ENCODE measurements around the gene COL4A5. TPM values are rescaled to one million over a fixed set of nuclear protein-coding genes. Genes with fewer than 3 reads are reported as not detected.

Gene COL4A5
- total RNA-seq, 1 experiment from 2014 or later, result 0.60 TPM

DNA sequence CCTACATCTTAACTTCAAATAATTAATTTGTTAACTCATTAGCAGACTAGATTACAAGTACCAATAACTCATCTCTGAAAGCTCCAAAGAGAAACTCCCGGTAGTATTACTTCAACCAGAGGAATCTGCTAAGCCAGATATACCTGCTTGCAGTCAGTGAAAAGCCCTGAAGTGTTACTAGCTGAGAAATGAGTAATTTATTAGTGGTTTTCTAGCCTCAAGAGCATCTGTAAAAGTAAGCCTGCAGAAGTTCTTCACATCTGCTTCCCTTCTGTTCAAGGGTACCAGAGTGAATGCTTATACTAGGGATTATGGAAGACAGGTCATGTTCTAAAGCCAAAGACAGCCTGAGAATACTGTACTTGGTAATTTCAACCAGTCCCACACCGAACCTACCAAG lies 262.0 kb downstream of the COL4A5 start:
- H3K4me1 ChIP-seq (ENCODE audit: insufficient read depth, low read length, poor library complexity, severe bottlenecking), result no peaks in the 10 kb centered on the region
- POLR2A ChIA-PET (ENCODE audit: low non-redundant PET), result no interaction called here
- peaks cover 3% of the 10 kb centered on the region for H3K27me3 ChIP-seq (replicated peaks; ENCODE audit: insufficient read depth, low read depth, low read length, poor library complexity)
- CTCF ChIA-PET, result no interaction called here
- DNase-seq (ENCODE audit: low spot score), result no peak
- no peaks in the 10 kb centered on the region for H3K36me3 ChIP-seq (ENCODE audit: insufficient read depth, low read length, poor library complexity, severe bottlenecking)
- no peak overlapping the region for H3K4me3 ChIP-seq (ENCODE audit: low read depth, low read length, poor library complexity, severe bottlenecking)
- no peaks in the 10 kb centered on the region for H3K9me3 ChIP-seq (ENCODE audit: low read depth, low read length, poor library complexity, severe bottlenecking)
- no TSS peak for BruUV-seq (replicated peaks)
- no peak overlapping the region for H3K27ac ChIP-seq (ENCODE audit: low read depth, low read length, poor library complexity, severe bottlenecking)
- TF ChIP-seq EZH2 (IDR thresholded peaks at IDR 0.05; ENCODE audit: borderline replicate concordance, low read depth, low read length, poor library complexity, severe bottlenecking), result no peak
- TF ChIP-seq, protein P1, sequence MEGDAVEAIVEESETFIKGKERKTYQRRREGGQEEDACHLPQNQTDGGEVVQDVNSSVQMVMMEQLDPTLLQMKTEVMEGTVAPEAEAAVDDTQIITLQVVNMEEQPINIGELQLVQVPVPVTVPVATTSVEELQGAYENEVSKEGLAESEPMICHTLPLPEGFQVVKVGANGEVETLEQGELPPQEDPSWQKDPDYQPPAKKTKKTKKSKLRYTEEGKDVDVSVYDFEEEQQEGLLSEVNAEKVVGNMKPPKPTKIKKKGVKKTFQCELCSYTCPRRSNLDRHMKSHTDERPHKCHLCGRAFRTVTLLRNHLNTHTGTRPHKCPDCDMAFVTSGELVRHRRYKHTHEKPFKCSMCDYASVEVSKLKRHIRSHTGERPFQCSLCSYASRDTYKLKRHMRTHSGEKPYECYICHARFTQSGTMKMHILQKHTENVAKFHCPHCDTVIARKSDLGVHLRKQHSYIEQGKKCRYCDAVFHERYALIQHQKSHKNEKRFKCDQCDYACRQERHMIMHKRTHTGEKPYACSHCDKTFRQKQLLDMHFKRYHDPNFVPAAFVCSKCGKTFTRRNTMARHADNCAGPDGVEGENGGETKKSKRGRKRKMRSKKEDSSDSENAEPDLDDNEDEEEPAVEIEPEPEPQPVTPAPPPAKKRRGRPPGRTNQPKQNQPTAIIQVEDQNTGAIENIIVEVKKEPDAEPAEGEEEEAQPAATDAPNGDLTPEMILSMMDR (conservative IDR thresholded peaks at IDR 0.05; ENCODE audit: low read depth, low read length), result no peak
- intact Hi-C loops (cut with micrococcal nuclease; ENCODE audit: unreplicated experiment), result loop anchor here (10.0 kb wide), 1 partner anchor 1183 kb away; no protein-coding TSS in a partner anchor

DNA sequence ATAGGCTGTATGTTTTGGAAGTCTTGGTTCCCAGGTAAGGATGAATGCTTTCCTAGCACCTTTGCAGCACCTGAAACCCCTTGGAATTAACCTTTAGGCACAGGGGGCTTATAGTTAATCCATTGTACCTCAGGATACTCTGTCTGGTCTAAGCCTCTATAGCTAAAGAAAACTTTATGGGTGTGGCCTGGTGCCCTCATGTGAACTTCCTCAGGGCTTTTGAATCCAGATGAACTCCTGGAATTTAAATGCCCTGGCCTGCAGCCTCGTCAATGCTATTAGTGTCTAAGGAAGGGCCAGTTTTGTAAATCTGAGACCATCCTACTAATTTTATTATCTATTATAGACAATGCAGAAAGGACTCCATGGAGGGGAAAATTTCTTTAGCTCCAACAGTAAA lies 262.9 kb downstream of the COL4A5 start:
- H3K9me3 ChIP-seq (ENCODE audit: low read depth, low read length, poor library complexity, severe bottlenecking), result no peaks in the 10 kb centered on the region
- TF ChIP-seq, protein P1 (conservative IDR thresholded peaks at IDR 0.05; ENCODE audit: low read depth, low read length), result no peak
- TF ChIP-seq EZH2 (IDR thresholded peaks at IDR 0.05; ENCODE audit: borderline replicate concordance, low read depth, low read length, poor library complexity, severe bottlenecking), result no peak
- ChIA-PET CTCF (no interaction called here), POLR2A (ENCODE audit: low non-redundant PET) (no interaction called here)
- intact Hi-C loops (cut with micrococcal nuclease; ENCODE audit: unreplicated experiment), result loop anchor here (10.0 kb wide), 1 partner anchor 1182 kb away; no protein-coding TSS in a partner anchor
- DNase-seq (ENCODE audit: low spot score), result no peak
- no TSS peak for BruUV-seq (replicated peaks)
- H3K36me3 ChIP-seq (ENCODE audit: insufficient read depth, low read length, poor library complexity, severe bottlenecking), result no peaks in the 10 kb centered on the region
- H3K27me3 ChIP-seq (replicated peaks; ENCODE audit: insufficient read depth, low read depth, low read length, poor library complexity), result peaks cover 3% of the 10 kb centered on the region
- no peaks in the 10 kb centered on the region for H3K4me1 ChIP-seq (ENCODE audit: insufficient read depth, low read length, poor library complexity, severe bottlenecking)
- H3K4me3 ChIP-seq (ENCODE audit: low read depth, low read length, poor library complexity, severe bottlenecking), result no peak overlapping the region
- H3K27ac ChIP-seq (ENCODE audit: low read depth, low read length, poor library complexity, severe bottlenecking), result no peak overlapping the region

DNA sequence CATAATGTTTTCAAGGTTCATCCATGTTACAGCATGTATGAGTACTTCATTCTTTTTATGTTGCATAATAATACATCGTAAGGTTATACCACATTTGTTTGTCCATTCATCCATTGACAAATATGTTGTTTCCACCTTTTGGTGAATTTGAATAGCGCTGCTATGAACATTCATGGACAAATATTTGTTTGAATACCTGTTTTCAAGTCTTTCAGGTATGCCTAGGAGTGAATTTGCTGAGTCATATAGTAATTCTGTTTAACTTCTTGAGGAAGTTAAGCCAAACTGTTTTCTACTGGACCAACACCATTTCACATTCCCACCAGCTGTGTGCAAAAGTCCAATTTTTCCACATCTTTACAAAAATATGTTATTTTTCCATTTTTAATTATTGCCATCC lies 265.2 kb downstream of the COL4A5 start:
- Histone ChIP-seq H3K4me3 (ENCODE audit: low read depth, low read length, poor library complexity, severe bottlenecking) (no peak overlapping the region), H3K27ac (ENCODE audit: low read depth, low read length, poor library complexity, severe bottlenecking) (no peak overlapping the region), H3K4me1 (ENCODE audit: insufficient read depth, low read length, poor library complexity, severe bottlenecking) (no peaks in the 10 kb centered on the region), H3K9me3 (ENCODE audit: low read depth, low read length, poor library complexity, severe bottlenecking) (no peaks in the 10 kb centered on the region), H3K36me3 (ENCODE audit: insufficient read depth, low read length, poor library complexity, severe bottlenecking) (no peaks in the 10 kb centered on the region), H3K27me3 (replicated peaks; ENCODE audit: insufficient read depth, low read depth, low read length, poor library complexity) (peaks cover 3% of the 10 kb centered on the region)
- ChIA-PET CTCF (no interaction called here), POLR2A (ENCODE audit: low non-redundant PET) (no interaction called here)
- TF ChIP-seq, protein P1 (conservative IDR thresholded peaks at IDR 0.05; ENCODE audit: low read depth, low read length), result no peak
- TF ChIP-seq EZH2 (IDR thresholded peaks at IDR 0.05; ENCODE audit: borderline replicate concordance, low read depth, low read length, poor library complexity, severe bottlenecking), result no peak
- BruUV-seq (replicated peaks), result no TSS peak
- intact Hi-C loops (cut with micrococcal nuclease; ENCODE audit: unreplicated experiment), result loop anchor here (10.0 kb wide), 1 partner anchor 1180 kb away; no protein-coding TSS in a partner anchor
- no peak for DNase-seq (ENCODE audit: low spot score)
